OCI-LY7 (cell line): Measurements from ENCODE around the gene TSPAN17.

ENCODE experiments used
- EZH2phosphoT487 ChIP-seq: fragments of 200-600 bp; sonication (generic); IDR thresholded peaks from 2 replicates; pipeline ENCODE4 v1.6.1; 2018; ENCODE audit warnings: low read depth, borderline replicate concordance, mild to moderate bottlenecking, mixed run types, antibody characterized with exemption, low read length, moderate library complexity, mixed read lengths
- TF ChIP-seq, protein P1 (sequence below): fragments of 200-600 bp; sonication (generic); conservative IDR thresholded peaks from 2 replicates; pipeline ENCODE4 v1.5.1; 2014; ENCODE audit warnings: mild to moderate bottlenecking, antibody characterized with exemption, low read length, moderate library complexity, mixed read lengths

DNA sequence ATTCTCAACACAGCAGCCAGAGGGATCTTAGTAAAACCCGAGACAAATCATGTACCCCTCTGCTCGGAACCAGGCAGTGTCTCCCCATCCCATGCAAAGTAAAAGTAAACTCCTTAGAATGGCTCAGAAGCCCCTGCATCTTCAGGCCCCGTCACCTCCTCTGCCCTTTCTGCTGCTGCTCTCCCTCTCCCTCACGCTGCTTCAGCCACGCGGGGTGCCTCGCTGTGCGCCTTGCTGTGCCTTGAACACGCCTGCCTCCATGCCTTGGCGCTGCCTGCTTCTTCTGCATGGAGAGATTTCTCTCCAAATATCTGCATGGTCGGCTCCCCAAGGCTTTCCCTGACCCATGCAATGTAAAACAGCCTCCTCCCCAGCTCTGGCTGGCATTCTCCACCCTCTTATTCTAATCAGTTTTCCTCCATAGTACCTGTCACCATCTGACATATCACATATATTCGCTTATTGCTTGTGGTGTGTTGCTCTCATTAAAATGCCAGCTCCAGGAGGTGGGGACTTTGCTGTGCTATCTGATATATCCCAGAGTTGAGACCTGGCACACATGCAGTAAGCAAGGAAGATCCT lies 45.3 kb upstream of the TSPAN17 start:
- TF ChIP-seq, protein P1, sequence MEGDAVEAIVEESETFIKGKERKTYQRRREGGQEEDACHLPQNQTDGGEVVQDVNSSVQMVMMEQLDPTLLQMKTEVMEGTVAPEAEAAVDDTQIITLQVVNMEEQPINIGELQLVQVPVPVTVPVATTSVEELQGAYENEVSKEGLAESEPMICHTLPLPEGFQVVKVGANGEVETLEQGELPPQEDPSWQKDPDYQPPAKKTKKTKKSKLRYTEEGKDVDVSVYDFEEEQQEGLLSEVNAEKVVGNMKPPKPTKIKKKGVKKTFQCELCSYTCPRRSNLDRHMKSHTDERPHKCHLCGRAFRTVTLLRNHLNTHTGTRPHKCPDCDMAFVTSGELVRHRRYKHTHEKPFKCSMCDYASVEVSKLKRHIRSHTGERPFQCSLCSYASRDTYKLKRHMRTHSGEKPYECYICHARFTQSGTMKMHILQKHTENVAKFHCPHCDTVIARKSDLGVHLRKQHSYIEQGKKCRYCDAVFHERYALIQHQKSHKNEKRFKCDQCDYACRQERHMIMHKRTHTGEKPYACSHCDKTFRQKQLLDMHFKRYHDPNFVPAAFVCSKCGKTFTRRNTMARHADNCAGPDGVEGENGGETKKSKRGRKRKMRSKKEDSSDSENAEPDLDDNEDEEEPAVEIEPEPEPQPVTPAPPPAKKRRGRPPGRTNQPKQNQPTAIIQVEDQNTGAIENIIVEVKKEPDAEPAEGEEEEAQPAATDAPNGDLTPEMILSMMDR: no peak
- no peak for TF ChIP-seq EZH2phosphoT487
